Fibroblast of the aortic adventitia (primary cell): ENCODE data around the gene USP6NL. TPM values are rescaled to one million over a fixed set of nuclear protein-coding genes. Genes with fewer than 3 reads are reported as not detected.

Experiments
- DNase-seq: peaks from one replicate; pipeline ENCODE4 v3.0.0-alpha.2; 2010; ENCODE audit warnings: low read depth
- H3K4me3 ChIP-seq: 2 replicates; pipeline ENCODE4 v1.5.1; 2011; ENCODE audit warnings: low read depth, mild to moderate bottlenecking, control low read depth, low read length, moderate library complexity
- total RNA-seq: library from RNA; depleted of rRNA; stranded (reverse); fragments of >200 nt; gene quantifications from 2 replicates; pipeline ENCODE4 v1.2.3, GENCODE V29; 2012; ENCODE audit warnings: low replicate concordance
- TF ChIP-seq, protein P1 (sequence below): IDR thresholded peaks from 2 replicates; pipeline ENCODE4 v1.5.1; 2011; ENCODE audit warnings: mild to moderate bottlenecking, low read length, control low read depth, inconsistent platforms; ENCODE audit not compliant: insufficient read depth

The USP6NL gene
- total RNA-seq, 1 donor, result 15.2 TPM

DNA sequence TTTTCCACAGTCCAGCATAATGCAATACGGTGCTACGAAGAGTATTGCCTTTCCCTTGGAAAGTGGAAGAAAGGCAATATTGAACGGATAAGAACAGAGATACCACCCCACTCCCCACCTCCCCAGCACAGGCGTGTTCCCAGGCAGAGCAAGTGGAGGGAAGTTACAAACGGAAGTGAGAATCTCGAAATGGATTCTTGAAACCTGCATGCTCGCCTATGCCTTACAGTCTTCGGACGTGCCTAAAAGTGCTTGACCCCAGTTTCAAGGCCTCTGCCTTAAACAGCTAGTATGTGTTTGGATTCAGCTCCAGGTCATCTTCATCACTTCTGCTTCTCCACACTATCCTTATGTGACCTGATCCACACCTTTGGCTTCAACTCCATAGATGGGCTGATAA, 35.0 kb upstream of the USP6NL start:
- DNase-seq, result no peak
- H3K4me3 ChIP-seq, result no peak overlapping the region
- TF ChIP-seq, protein P1, sequence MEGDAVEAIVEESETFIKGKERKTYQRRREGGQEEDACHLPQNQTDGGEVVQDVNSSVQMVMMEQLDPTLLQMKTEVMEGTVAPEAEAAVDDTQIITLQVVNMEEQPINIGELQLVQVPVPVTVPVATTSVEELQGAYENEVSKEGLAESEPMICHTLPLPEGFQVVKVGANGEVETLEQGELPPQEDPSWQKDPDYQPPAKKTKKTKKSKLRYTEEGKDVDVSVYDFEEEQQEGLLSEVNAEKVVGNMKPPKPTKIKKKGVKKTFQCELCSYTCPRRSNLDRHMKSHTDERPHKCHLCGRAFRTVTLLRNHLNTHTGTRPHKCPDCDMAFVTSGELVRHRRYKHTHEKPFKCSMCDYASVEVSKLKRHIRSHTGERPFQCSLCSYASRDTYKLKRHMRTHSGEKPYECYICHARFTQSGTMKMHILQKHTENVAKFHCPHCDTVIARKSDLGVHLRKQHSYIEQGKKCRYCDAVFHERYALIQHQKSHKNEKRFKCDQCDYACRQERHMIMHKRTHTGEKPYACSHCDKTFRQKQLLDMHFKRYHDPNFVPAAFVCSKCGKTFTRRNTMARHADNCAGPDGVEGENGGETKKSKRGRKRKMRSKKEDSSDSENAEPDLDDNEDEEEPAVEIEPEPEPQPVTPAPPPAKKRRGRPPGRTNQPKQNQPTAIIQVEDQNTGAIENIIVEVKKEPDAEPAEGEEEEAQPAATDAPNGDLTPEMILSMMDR, result no peak

- TF ChIP-seq, protein P1, result no peak
- no peak overlapping the region for H3K4me3 ChIP-seq
- no peak for DNase-seq
Measured at GRCh38 chr10:11643039-11643438, 31.6 kb upstream of the USP6NL start.

GRCh38 chr10:11642566-11642965, 31.1 kb upstream of the USP6NL start:
- DNase-seq, result no peak
- TF ChIP-seq, protein P1, result no peak
- H3K4me3 ChIP-seq, result no peak overlapping the region

GRCh38 chr10:11639849-11640764, 28.7 kb upstream of the USP6NL start:
- DNase-seq, result no peak

DNA sequence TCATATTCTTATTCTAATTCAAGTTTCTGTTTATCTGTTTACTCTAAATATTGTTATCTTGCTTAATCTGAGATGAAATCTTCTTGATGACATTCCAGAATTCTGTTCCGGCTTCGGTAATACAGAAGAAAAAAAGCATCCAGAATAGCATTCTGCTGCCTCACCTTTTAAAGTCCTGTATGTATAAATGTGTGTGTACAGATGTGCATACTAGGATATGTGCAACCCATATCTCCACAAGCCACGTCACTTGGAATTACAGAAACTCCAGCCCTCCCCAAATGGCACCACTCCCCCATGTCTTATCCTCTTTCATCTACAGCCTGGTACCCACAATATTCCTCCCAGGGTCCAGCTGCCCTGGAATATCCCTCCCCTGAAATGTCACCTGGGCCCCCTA, 27.9 kb upstream of the USP6NL start:
- TF ChIP-seq, protein P1, result no peak
- DNase-seq, result no peak
- no peak overlapping the region for H3K4me3 ChIP-seq

More at GRCh38 chr10:11639849-11640764, 28.7 kb upstream of the USP6NL start:
- TF ChIP-seq, protein P1, result no peak
- H3K4me3 ChIP-seq, result no peak overlapping the region

GRCh38 chr10:11638055-11638698, 26.7 kb upstream of the USP6NL start:
- TF ChIP-seq, protein P1, result no peak
- DNase-seq, result no peak
- no peak overlapping the region for H3K4me3 ChIP-seq
